ENCODE measurements around the gene ST8SIA2. TPM values are rescaled to one million over a fixed set of nuclear protein-coding genes. Genes with fewer than 3 reads are reported as not detected.

ST8SIA2 gene
- total and polyA plus RNA-seq, 2 experiments from 2014 or later, result not detected

- no peak for DNase-seq
- 26 to 27% methylated on average over 10 of the region's 10 CpGs for WGBS, 2 experiments (ENCODE audit: low coverage in 1 of 2, low lambda C conversion rate in 2 of 2, missing lambda C conversion rate in 2 of 2)
- H3K4me1 ChIP-seq (ENCODE audit: insufficient read depth), result no peaks in the 10 kb centered on the region
- in situ Hi-C loops (cut with MboI), result no loop called here
- no peak overlapping the region for H3K27ac ChIP-seq
- H3K4me3 ChIP-seq, result no peak overlapping the region
- H3K36me3 ChIP-seq (ENCODE audit: low read depth), result no peaks in the 10 kb centered on the region
- H2AFZ ChIP-seq, result no peak overlapping the region
- H3K79me2 ChIP-seq (ENCODE audit: insufficient read depth), result no peaks in the 10 kb centered on the region
- no peak for TF ChIP-seq EZH2phosphoT487 (IDR thresholded peaks at IDR 0.05; ENCODE audit: insufficient read depth, low read depth)
- TF ChIP-seq EZH2 (IDR thresholded peaks at IDR 0.05; ENCODE audit: insufficient read depth, poor library complexity, severe bottlenecking), result no peak
- no peaks in the 10 kb centered on the region for H3K9me2 ChIP-seq (ENCODE audit: insufficient read depth)
- H3F3A ChIP-seq (ENCODE audit: insufficient read depth), result no peaks in the 10 kb centered on the region
- no peak overlapping the region for H3K9ac ChIP-seq
- no peaks in the 10 kb centered on the region; the same call in 1 of the 2 replicates for H3K27me3 ChIP-seq (replicated peaks; ENCODE audit: insufficient read depth)
- H3K4me2 ChIP-seq (ENCODE audit: unreplicated experiment), result no peak overlapping the region
- no peaks in the 10 kb centered on the region for H3K9me3 ChIP-seq (ENCODE audit: low read depth)
- H4K20me1 ChIP-seq (ENCODE audit: insufficient read depth), result no peaks in the 10 kb centered on the region
These were observed 32.2 kb upstream of the ST8SIA2 start for GRCh38 chr15:92361321-92362000.

- in situ Hi-C loops (cut with MboI), result no loop called here
- H3K9me3 ChIP-seq (ENCODE audit: low read depth), result no peaks in the 10 kb centered on the region
- no peak overlapping the region for H2AFZ ChIP-seq
- H3K27ac ChIP-seq, result no peak overlapping the region
- TF ChIP-seq EZH2 (IDR thresholded peaks at IDR 0.05; ENCODE audit: insufficient read depth, poor library complexity, severe bottlenecking), result no peak
- no peak for TF ChIP-seq EZH2phosphoT487 (IDR thresholded peaks at IDR 0.05; ENCODE audit: insufficient read depth, low read depth)
- no peaks in the 10 kb centered on the region for H4K20me1 ChIP-seq (ENCODE audit: insufficient read depth)
- no peaks in the 10 kb centered on the region for H3K9me2 ChIP-seq (ENCODE audit: insufficient read depth)
- no peaks in the 10 kb centered on the region for H3K36me3 ChIP-seq (ENCODE audit: low read depth)
- H3K4me2 ChIP-seq (ENCODE audit: unreplicated experiment), result no peak overlapping the region
- H3K4me3 ChIP-seq, result no peak overlapping the region
- no peak overlapping the region for H3K9ac ChIP-seq
- 25 to 27% methylated on average over 3 of the region's 3 CpGs for WGBS, 2 experiments (ENCODE audit: low coverage in 1 of 2, low lambda C conversion rate in 2 of 2, missing lambda C conversion rate in 2 of 2)
- H3K27me3 ChIP-seq (replicated peaks; ENCODE audit: insufficient read depth), result no peaks in the 10 kb centered on the region; the same call in 1 of the 2 replicates
- H3K4me1 ChIP-seq (ENCODE audit: insufficient read depth), result no peaks in the 10 kb centered on the region
- no peaks in the 10 kb centered on the region for H3K79me2 ChIP-seq (ENCODE audit: insufficient read depth)
- DNase-seq, result no peak
- H3F3A ChIP-seq (ENCODE audit: insufficient read depth), result no peaks in the 10 kb centered on the region
These were observed 31.7 kb upstream of the ST8SIA2 start for GRCh38 chr15:92362001-92362350.

- Histone ChIP-seq H3K36me3 (ENCODE audit: low read depth) (no peaks in the 10 kb centered on the region), H3F3A (ENCODE audit: insufficient read depth) (no peaks in the 10 kb centered on the region), H3K4me2 (ENCODE audit: unreplicated experiment) (no peak overlapping the region), H3K9me3 (ENCODE audit: low read depth) (no peaks in the 10 kb centered on the region), H3K9ac (no peak overlapping the region), H3K4me1 (ENCODE audit: insufficient read depth) (no peaks in the 10 kb centered on the region), H3K79me2 (ENCODE audit: insufficient read depth) (no peaks in the 10 kb centered on the region), H3K27me3 (replicated peaks; ENCODE audit: insufficient read depth) (no peaks in the 10 kb centered on the region; the same call in 1 of the 2 replicates), H3K9me2 (ENCODE audit: insufficient read depth) (no peaks in the 10 kb centered on the region), H2AFZ (no peak overlapping the region), H3K4me3 (no peak overlapping the region), H4K20me1 (ENCODE audit: insufficient read depth) (no peaks in the 10 kb centered on the region), H3K27ac (no peak overlapping the region)
- in situ Hi-C loops (cut with MboI), result no loop called here
- no peak for TF ChIP-seq EZH2 (IDR thresholded peaks at IDR 0.05; ENCODE audit: insufficient read depth, poor library complexity, severe bottlenecking)
- no peak for TF ChIP-seq EZH2phosphoT487 (IDR thresholded peaks at IDR 0.05; ENCODE audit: insufficient read depth, low read depth)
- DNase-seq, result no peak
- 34 to 36% methylated on average over 6 of the region's 6 CpGs for WGBS, 2 experiments (ENCODE audit: low coverage in 1 of 2, low lambda C conversion rate in 2 of 2, missing lambda C conversion rate in 2 of 2)
These were observed 28.6 kb upstream of the ST8SIA2 start for GRCh38 chr15:92365084-92365483.

GRCh38 chr15:92365906-92366305 is 27.8 kb upstream of the ST8SIA2 start:
- DNase-seq, result no peak
- Histone ChIP-seq H3K79me2 (ENCODE audit: insufficient read depth) (no peaks in the 10 kb centered on the region), H3F3A (ENCODE audit: insufficient read depth) (no peaks in the 10 kb centered on the region), H3K9me2 (ENCODE audit: insufficient read depth) (no peaks in the 10 kb centered on the region), H3K4me3 (no peak overlapping the region), H4K20me1 (ENCODE audit: insufficient read depth) (no peaks in the 10 kb centered on the region), H3K27me3 (replicated peaks; ENCODE audit: insufficient read depth) (no peaks in the 10 kb centered on the region; the same call in 1 of the 2 replicates), H3K9ac (no peak overlapping the region), H3K4me2 (ENCODE audit: unreplicated experiment) (no peak overlapping the region), H3K27ac (no peak overlapping the region), H3K9me3 (ENCODE audit: low read depth) (no peaks in the 10 kb centered on the region), H2AFZ (no peak overlapping the region), H3K4me1 (ENCODE audit: insufficient read depth) (no peaks in the 10 kb centered on the region), H3K36me3 (ENCODE audit: low read depth) (no peaks in the 10 kb centered on the region)
- 23 to 31% methylated on average over 3 of the region's 3 CpGs for WGBS, 2 experiments (ENCODE audit: low coverage in 1 of 2, low lambda C conversion rate in 2 of 2, missing lambda C conversion rate in 2 of 2)
- in situ Hi-C loops (cut with MboI), result no loop called here
- TF ChIP-seq EZH2 (IDR thresholded peaks at IDR 0.05; ENCODE audit: insufficient read depth, poor library complexity, severe bottlenecking), result no peak
- no peak for TF ChIP-seq EZH2phosphoT487 (IDR thresholded peaks at IDR 0.05; ENCODE audit: insufficient read depth, low read depth)
